ENCODE measurements around the gene GAREM1.
A peak's percentile ranks its signal among the peaks of the same experiment; 100 is the strongest.

- TF ChIP-seq MXI1 (IDR thresholded peaks at IDR 0.05; ENCODE audit: low read depth, low read length) = peak; percentile 55
- TF ChIP-seq NFIC (IDR thresholded peaks at IDR 0.05; ENCODE audit: borderline replicate concordance) = no peak
- peak; percentile 60 for TF ChIP-seq CTCF (IDR thresholded peaks at IDR 0.05)
- TF ChIP-seq POLR2AphosphoS5 (IDR thresholded peaks at IDR 0.05; ENCODE audit: low read depth, low read length) = peak; percentile 72
- peak; percentile 67; the same call in 1 of the 2 replicates for TF ChIP-seq TAF1 (IDR thresholded peaks at IDR 0.05; ENCODE audit: borderline replicate concordance, low read depth, low read length)
- TF ChIP-seq FOSL2 (IDR thresholded peaks at IDR 0.05; ENCODE audit: borderline replicate concordance, low read depth) = no peak
- peak; percentile 86 for TF ChIP-seq SMC3 (IDR thresholded peaks at IDR 0.05; ENCODE audit: low read depth, low read length)
- TF ChIP-seq GABPA (IDR thresholded peaks at IDR 0.05; ENCODE audit: low read depth) = no peak
- TF ChIP-seq, protein P1, sequence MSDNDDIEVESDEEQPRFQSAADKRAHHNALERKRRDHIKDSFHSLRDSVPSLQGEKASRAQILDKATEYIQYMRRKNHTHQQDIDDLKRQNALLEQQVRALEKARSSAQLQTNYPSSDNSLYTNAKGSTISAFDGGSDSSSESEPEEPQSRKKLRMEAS (IDR thresholded peaks at IDR 0.05; ENCODE audit: low read depth) = peak; percentile 64
Measured at GRCh38 chr18:32470714-32471633, at the start of gene GAREM1.
